ENCODE data around the gene NDUFA8. TPM values are rescaled to one million over a fixed set of nuclear protein-coding genes. Genes with fewer than 3 reads are reported as not detected.

The NDUFA8 gene
- total and polyA plus RNA-seq, 2 experiments from 2014 or later = 35.5 to 133 TPM

- no peaks in the 10 kb centered on the region for H3K9me2 ChIP-seq (ENCODE audit: insufficient read depth)
- no peak overlapping the region for H3K4me3 ChIP-seq
- H3K4me1 ChIP-seq (ENCODE audit: insufficient read depth) = peaks cover 15% of the 10 kb centered on the region
- WGBS, 2 experiments (ENCODE audit: low coverage in 1 of 2, low lambda C conversion rate in 2 of 2, missing lambda C conversion rate in 2 of 2) = 64 to 75% methylated on average over 7 of the region's 7 CpGs
- in situ Hi-C loops (cut with MboI) = no loop called here
- no peaks in the 10 kb centered on the region for H3K27me3 ChIP-seq (replicated peaks; ENCODE audit: insufficient read depth)
- TF ChIP-seq EZH2 (IDR thresholded peaks at IDR 0.05; ENCODE audit: insufficient read depth, poor library complexity, severe bottlenecking) (no peak), EZH2phosphoT487 (IDR thresholded peaks at IDR 0.05; ENCODE audit: insufficient read depth, low read depth) (no peak)
- peaks cover 16% of the 10 kb centered on the region for H3F3A ChIP-seq (ENCODE audit: insufficient read depth)
- DNase-seq = peak; percentile 85
- H3K4me2 ChIP-seq (ENCODE audit: unreplicated experiment) = no peak overlapping the region
- H3K79me2 ChIP-seq (ENCODE audit: insufficient read depth) = no peaks in the 10 kb centered on the region
- peak overlapping the region; percentile 65 for H3K27ac ChIP-seq
- H3K9me3 ChIP-seq (ENCODE audit: low read depth) = no peaks in the 10 kb centered on the region
- H3K36me3 ChIP-seq (ENCODE audit: low read depth) = no peaks in the 10 kb centered on the region
- 0 out of 2 replicates have a peak overlapping the region, but pooled peaks have one; percentile 35 for H3K9ac ChIP-seq
- no peaks in the 10 kb centered on the region for H4K20me1 ChIP-seq (ENCODE audit: insufficient read depth)
- H2AFZ ChIP-seq = no peak overlapping the region
Observed at GRCh38 chr9:122200960-122201595, 41.5 kb upstream of the NDUFA8 start.

- Histone ChIP-seq H3K4me2 (ENCODE audit: unreplicated experiment) (no peak overlapping the region), H3F3A (ENCODE audit: insufficient read depth) (peaks cover 16% of the 10 kb centered on the region), H3K27me3 (replicated peaks; ENCODE audit: insufficient read depth) (no peaks in the 10 kb centered on the region), H3K4me1 (ENCODE audit: insufficient read depth) (peaks cover 10% of the 10 kb centered on the region), H4K20me1 (ENCODE audit: insufficient read depth) (no peaks in the 10 kb centered on the region), H3K79me2 (ENCODE audit: insufficient read depth) (no peaks in the 10 kb centered on the region), H3K27ac (no peak overlapping the region), H3K9me2 (ENCODE audit: insufficient read depth) (no peaks in the 10 kb centered on the region), H3K36me3 (ENCODE audit: low read depth) (no peaks in the 10 kb centered on the region), H3K4me3 (no peak overlapping the region), H3K9me3 (ENCODE audit: low read depth) (no peaks in the 10 kb centered on the region), H2AFZ (no peak overlapping the region), H3K9ac (no peak overlapping the region)
- no peak for TF ChIP-seq EZH2phosphoT487 (IDR thresholded peaks at IDR 0.05; ENCODE audit: insufficient read depth, low read depth)
- TF ChIP-seq EZH2 (IDR thresholded peaks at IDR 0.05; ENCODE audit: insufficient read depth, poor library complexity, severe bottlenecking) = no peak
- WGBS, 2 experiments (ENCODE audit: low coverage in 1 of 2, low lambda C conversion rate in 2 of 2, missing lambda C conversion rate in 2 of 2) = 67 to 77% methylated on average over 4 of the region's 4 CpGs
- in situ Hi-C loops (cut with MboI) = no loop called here
- no peak for DNase-seq
Observed at GRCh38 chr9:122197882-122198281, 38.3 kb upstream of the NDUFA8 start.

GRCh38 chr9:122197426-122197825, 37.8 kb upstream of the NDUFA8 start:
- Histone ChIP-seq H3K9me3 (ENCODE audit: low read depth) (no peaks in the 10 kb centered on the region), H3K4me1 (ENCODE audit: insufficient read depth) (peaks cover 10% of the 10 kb centered on the region), H3K4me3 (no peak overlapping the region), H3K79me2 (ENCODE audit: insufficient read depth) (no peaks in the 10 kb centered on the region), H3K9me2 (ENCODE audit: insufficient read depth) (no peaks in the 10 kb centered on the region), H3K36me3 (ENCODE audit: low read depth) (no peaks in the 10 kb centered on the region), H3K27ac (no peak overlapping the region), H2AFZ (no peak overlapping the region), H3K4me2 (ENCODE audit: unreplicated experiment) (no peak overlapping the region), H3F3A (ENCODE audit: insufficient read depth) (peaks cover 14% of the 10 kb centered on the region), H3K27me3 (replicated peaks; ENCODE audit: insufficient read depth) (no peaks in the 10 kb centered on the region), H3K9ac (no peak overlapping the region), H4K20me1 (ENCODE audit: insufficient read depth) (no peaks in the 10 kb centered on the region)
- TF ChIP-seq EZH2phosphoT487 (IDR thresholded peaks at IDR 0.05; ENCODE audit: insufficient read depth, low read depth) (no peak), EZH2 (IDR thresholded peaks at IDR 0.05; ENCODE audit: insufficient read depth, poor library complexity, severe bottlenecking) (no peak)
- in situ Hi-C loops (cut with MboI) = no loop called here
- no peak for DNase-seq
- 71 to 73% methylated on average over 7 of the region's 7 CpGs for WGBS, 2 experiments (ENCODE audit: low coverage in 1 of 2, low lambda C conversion rate in 2 of 2, missing lambda C conversion rate in 2 of 2)

DNA sequence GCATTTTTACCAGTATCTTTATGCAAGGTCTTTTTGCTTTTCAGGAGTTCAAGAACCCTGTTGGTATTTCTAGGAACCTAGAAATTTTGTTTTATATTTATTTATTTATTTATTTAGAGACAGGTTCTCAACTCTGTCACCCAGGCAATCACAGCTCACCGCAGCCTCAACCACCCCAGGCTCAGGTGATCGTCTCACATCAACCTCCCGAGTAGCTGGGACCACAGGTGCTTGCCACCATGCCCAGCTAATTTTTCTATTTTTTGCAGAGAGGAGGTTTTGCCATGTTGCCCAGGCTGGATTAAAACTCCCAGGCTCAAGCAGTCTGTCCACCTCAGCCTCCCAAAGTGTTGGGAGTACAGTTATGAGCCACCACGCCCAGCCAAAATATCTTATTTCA, 36.3 kb upstream of the NDUFA8 start:
- H3K36me3 ChIP-seq (ENCODE audit: low read depth) = no peaks in the 10 kb centered on the region
- in situ Hi-C loops (cut with MboI) = no loop called here
- H3K4me1 ChIP-seq (ENCODE audit: insufficient read depth) = peaks cover 7% of the 10 kb centered on the region
- H3K27ac ChIP-seq = no peak overlapping the region
- no peaks in the 10 kb centered on the region for H3K27me3 ChIP-seq (replicated peaks; ENCODE audit: insufficient read depth)
- no peak overlapping the region for H2AFZ ChIP-seq
- no peaks in the 10 kb centered on the region for H3K9me3 ChIP-seq (ENCODE audit: low read depth)
- TF ChIP-seq EZH2phosphoT487 (IDR thresholded peaks at IDR 0.05; ENCODE audit: insufficient read depth, low read depth) (no peak), EZH2 (IDR thresholded peaks at IDR 0.05; ENCODE audit: insufficient read depth, poor library complexity, severe bottlenecking) (no peak)
- no peak overlapping the region for H3K9ac ChIP-seq
- 88 to 98% methylated on average over 4 of the region's 4 CpGs for WGBS, 2 experiments (ENCODE audit: low coverage in 1 of 2, low lambda C conversion rate in 2 of 2, missing lambda C conversion rate in 2 of 2)
- no peak for DNase-seq
- no peak overlapping the region for H3K4me2 ChIP-seq (ENCODE audit: unreplicated experiment)
- no peaks in the 10 kb centered on the region for H3K79me2 ChIP-seq (ENCODE audit: insufficient read depth)
- no peaks in the 10 kb centered on the region for H3K9me2 ChIP-seq (ENCODE audit: insufficient read depth)
- no peak overlapping the region for H3K4me3 ChIP-seq
- peaks cover under 1% of the 10 kb centered on the region for H3F3A ChIP-seq (ENCODE audit: insufficient read depth)
- H4K20me1 ChIP-seq (ENCODE audit: insufficient read depth) = no peaks in the 10 kb centered on the region

Measured in GM23248 (cell line).